Measurements from ENCODE around the gene ACO1. TPM values are rescaled to one million over a fixed set of nuclear protein-coding genes. Genes with fewer than 3 reads are reported as not detected.

The ACO1 gene
- total and polyA plus RNA-seq, 9 of the 15 experiments (the other 6 are each of a cell fraction or from before 2014, with no cell fraction given): 0.96 to 29.7 (median 16.9) TPM

DNA sequence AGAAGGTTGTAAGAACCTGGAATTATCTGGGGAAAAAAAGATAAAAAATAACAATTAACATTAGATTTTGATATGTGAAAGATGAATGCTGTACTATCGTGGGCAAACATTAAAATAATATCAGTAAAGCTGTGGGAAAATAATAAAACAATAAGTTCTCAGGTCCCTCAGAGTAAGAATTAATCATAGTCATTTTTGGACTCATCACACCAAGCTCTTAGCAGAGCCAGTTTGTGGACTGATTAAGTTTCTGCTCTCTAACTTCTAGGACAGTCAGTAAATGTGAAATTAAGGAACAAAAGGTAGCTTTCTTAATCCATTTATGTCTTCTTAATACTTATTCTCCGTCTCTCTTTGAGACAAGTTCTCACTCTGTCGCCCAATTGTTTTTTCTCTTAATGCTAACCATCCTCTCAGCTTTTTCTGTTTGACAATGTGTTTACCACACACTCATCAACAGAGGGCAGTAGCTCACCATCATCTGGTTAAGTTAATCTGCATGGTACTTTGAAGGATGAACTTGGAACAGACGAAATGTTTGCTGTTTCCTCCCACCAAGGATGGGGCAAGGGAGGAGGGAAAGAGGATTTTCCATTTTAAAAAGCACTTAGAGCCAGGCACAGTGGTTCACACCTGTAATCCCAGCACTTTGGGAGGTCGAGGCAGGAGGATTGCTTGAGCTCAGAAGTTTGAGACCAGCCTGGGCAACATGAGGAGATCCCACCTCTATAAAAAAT, 5.3 kb upstream of the ACO1 start (continued):
- TF ChIP-seq E2F3 (CRISPR knock-in tag; IDR thresholded peaks at IDR 0.05) (no peak), ZNF197 (CRISPR knock-in tag; IDR thresholded peaks at IDR 0.05; ENCODE audit: low read depth) (no peak)

- Histone ChIP-seq H2AFZ (ENCODE audit: low read depth, low read length) (no peak overlapping the region), H4K20me1 (replicated peaks; ENCODE audit: control insufficient read depth, insufficient read depth, low read length) (no peaks in the 10 kb centered on the region), H3K9me3 (replicated peaks; ENCODE audit: control insufficient read depth, insufficient read depth, low read depth, low read length) (no peaks in the 10 kb centered on the region), H3K4me1 (replicated peaks in 1 of 2; ENCODE audit: control insufficient read depth in 2 of 2, insufficient read depth in 2 of 2, low read length in 2 of 2) (peaks cover 0 to 4% of the 10 kb centered on the region in 2 experiments; a peak in 3 of 5 replicates), H3K9ac (ENCODE audit: insufficient read depth in 1 of 2, low read depth in 2 of 2, low read length in 2 of 2) (no peak overlapping the region), H3K27me3 (ENCODE audit: control insufficient read depth in 2 of 2, insufficient read depth in 2 of 2, low read length in 2 of 2) (no peaks in the 10 kb centered on the region), H3K4me2 (ENCODE audit: insufficient read depth, low read length) (no peak overlapping the region), H3K27ac (ENCODE audit: extremely low read depth, low read depth, low read length) (no peak overlapping the region), H3K9me1 (ENCODE audit: control insufficient read depth, insufficient read depth, low read length) (no peaks in the 10 kb centered on the region), H3K4me3 (no peak overlapping the region), H3K79me2 (ENCODE audit: control insufficient read depth, insufficient read depth, low read length) (peaks cover 12% of the 10 kb centered on the region; the same call in 2 of the 3 replicates), H3K36me3 (ENCODE audit: control insufficient read depth, insufficient read depth, low read length) (no peaks in the 10 kb centered on the region)
- ATAC-seq: no peak
- no TSS peak for BruUV-seq (replicated peaks)
- CTCF ChIA-PET (ENCODE audit: low intra/inter-chr PET ratio): interaction anchor here (4.7 kb wide), 1 partner anchor 200 kb away, joined by 93 read pairs; no protein-coding TSS in a partner anchor
- DNase-seq (ENCODE audit: extremely low read depth in 1 of 4, low spot score in 3 of 4): no peak
- in situ Hi-C loops (cut with MboI) (loop anchor here (5.0 to 25.0 kb wide), 3 partner anchors 196 to 856 kb away; partner anchors contain the start of gene SPINK4), intact Hi-C loops (cut with micrococcal nuclease) (no loop called here)
- WGBS (ENCODE audit: insufficient coverage, low coverage, missing lambda C conversion rate): 12% methylated on average over 3 of the region's 3 CpGs
- POLR2A ChIA-PET: no interaction called here
- no peak for FAIRE-seq
- TF ChIP-seq ZNF274 (IDR thresholded peaks at IDR 0.05; ENCODE audit: borderline replicate concordance, low read depth, low read length) (no peak), PML (IDR thresholded peaks at IDR 0.05; ENCODE audit: low read length) (no peak), KAT8 (IDR thresholded peaks at IDR 0.05; ENCODE audit: low read depth) (no peak), ZNF280B (CRISPR knock-in tag; IDR thresholded peaks at IDR 0.05) (no peak), ZNF609 (CRISPR knock-in tag; IDR thresholded peaks at IDR 0.05; ENCODE audit: borderline replicate concordance) (no peak)
- TF ChIP-seq, protein P1, sequence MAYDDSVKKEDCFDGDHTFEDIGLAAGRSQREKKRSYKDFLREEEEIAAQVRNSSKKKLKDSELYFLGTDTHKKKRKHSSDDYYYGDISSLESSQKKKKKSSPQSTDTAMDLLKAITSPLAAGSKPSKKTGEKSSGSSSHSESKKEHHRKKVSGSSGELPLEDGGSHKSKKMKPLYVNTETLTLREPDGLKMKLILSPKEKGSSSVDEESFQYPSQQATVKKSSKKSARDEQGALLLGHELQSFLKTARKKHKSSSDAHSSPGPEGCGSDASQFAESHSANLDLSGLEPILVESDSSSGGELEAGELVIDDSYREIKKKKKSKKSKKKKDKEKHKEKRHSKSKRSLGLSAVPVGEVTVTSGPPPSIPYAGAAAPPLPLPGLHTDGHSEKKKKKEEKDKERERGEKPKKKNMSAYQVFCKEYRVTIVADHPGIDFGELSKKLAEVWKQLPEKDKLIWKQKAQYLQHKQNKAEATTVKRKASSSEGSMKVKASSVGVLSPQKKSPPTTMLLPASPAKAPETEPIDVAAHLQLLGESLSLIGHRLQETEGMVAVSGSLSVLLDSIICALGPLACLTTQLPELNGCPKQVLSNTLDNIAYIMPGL (CRISPR knock-in tag; IDR thresholded peaks at IDR 0.05): no peak
- TF ChIP-seq, protein P2, sequence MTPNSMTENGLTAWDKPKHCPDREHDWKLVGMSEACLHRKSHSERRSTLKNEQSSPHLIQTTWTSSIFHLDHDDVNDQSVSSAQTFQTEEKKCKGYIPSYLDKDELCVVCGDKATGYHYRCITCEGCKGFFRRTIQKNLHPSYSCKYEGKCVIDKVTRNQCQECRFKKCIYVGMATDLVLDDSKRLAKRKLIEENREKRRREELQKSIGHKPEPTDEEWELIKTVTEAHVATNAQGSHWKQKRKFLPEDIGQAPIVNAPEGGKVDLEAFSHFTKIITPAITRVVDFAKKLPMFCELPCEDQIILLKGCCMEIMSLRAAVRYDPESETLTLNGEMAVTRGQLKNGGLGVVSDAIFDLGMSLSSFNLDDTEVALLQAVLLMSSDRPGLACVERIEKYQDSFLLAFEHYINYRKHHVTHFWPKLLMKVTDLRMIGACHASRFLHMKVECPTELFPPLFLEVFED (CRISPR knock-in tag; conservative IDR thresholded peaks at IDR 0.05): no peak
These were observed 3.5 kb upstream of the ACO1 start for GRCh38 chr9:32380944-32381343.

All from K562 (cell line).